ENCODE results near the gene ITPKB.
"Not testable (repeated sequence)": the region's sequence is repeated elsewhere in the genome, so short reads cannot be mapped to it uniquely, and the experiment has no call there.

ITPKB gene

GRCh38 chr1:226648421-226648820 is 90.7 kb downstream of the ITPKB start:
- no peak for DNase-seq

DNA sequence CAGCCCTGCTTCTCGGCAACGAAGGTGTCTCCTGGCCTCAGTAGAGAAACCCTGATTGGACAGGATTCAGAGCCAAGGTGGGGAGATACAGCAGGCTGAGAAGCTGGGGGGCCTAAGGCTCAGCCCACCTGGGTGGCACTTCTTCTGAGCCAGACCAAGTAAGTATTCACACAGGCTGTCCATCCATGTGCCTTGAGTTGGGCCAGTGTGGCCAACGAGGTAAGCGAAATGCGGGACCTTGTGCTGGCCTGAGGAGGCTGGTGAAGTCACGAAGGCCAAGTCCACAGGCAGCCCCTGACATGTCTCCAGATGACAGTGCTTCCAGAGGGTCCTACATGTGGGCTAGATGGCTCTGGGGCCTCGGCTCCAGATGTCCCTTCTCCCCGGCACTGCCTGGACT is 91.4 kb downstream of the ITPKB start:
- DNase-seq, result no peak

DNA sequence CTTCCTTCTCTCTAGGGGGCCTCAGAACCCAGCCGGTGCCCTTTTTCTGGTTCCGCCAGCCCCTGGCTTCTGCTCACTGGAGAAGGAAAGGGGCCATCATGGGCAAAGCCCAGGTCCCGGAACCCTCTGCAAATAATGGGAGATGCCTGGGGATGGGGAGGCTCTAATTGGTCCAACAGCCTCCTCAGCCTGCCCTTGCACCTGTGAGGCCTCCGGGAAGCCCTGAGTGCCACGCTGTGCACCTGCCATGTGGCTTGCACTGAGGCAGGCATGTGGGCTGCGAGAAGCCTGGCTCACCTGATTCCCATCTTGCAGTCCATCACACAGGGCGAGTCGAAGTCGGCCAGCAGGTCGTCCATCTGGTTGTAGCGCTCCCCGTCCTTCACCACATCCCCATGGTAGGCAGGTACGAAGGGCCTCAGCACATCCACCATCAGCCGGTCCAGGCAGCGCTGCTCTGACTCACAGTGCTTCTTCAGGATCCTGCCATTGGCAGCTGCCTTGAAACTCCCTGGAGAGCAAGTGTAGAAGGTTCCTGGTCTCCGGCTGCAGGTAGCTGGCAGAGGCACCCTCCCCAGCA is 92.1 kb downstream of the ITPKB start:
- DNase-seq, result no peak

- no peak for DNase-seq
Measured at GRCh38 chr1:226646026-226646869, 92.8 kb downstream of the ITPKB start.

GRCh38 chr1:226645279-226645976 is 93.7 kb downstream of the ITPKB start:
- no peak for DNase-seq

GRCh38 chr1:226644541-226645176 is 94.4 kb downstream of the ITPKB start:
- no peak for DNase-seq

DNA sequence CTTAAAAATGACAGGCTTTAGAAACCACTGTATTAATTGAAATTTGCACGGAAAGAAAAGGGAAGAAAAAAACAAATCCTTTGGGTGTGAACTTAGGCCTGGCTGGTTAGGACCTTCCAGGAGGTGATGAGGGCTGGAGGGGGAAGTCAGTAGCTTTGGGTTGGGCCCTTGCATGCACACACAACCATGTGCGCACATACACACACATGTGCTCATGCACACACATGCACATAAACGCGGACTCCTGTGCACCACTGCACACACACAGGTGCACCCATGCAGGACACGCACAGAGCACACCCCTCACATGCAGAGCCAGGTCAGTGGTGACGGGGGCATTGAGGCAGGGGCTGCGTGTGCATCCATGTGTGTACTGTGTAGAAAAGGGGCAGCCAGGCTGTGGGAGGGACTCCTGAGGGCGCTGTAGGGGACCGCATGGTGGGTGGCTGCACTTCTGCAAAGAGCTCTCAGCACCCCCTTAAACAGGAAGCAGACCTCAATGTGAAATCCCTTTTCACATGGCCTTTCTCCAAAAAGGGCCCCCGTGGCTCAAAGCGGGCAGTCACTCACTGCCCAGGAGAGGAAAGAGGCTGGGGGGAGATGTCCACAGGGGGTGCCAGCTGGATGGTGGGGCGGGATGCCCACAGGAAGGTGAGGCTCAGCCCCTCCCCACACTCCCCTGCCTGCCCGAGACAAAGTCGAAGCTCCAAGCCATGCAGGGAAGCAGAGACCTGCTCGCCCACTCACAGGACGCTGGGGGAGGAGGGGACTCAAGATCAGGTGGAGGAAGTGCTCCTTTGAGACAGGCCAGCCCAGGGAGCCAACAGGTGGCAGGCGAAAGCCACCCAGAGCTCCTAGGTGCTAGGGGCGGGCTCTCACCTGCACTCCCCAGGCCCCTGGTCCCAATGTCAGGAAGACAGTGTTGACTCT is 95.2 kb downstream of the ITPKB start:
- DNase-seq, result no peak

DNA sequence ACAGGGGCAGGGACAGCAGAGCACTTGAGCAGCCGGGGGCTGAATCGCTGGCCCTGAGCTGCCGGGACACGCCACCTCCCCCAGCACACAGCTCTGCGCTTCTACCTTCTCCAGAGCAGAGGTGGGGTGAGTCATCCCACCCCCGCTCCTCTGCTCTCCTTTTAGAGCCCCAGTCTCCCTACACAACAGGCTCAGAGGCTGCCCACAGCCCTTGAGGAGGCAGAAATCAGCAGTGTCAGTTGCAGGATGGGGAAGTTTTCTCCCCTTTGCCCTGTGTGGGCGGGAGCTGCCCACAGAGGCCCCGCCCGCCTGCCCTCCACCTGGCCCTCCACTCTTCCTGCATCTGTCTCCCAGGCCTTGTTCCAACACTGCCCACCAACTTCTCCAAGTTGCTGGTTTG is 95.9 kb downstream of the ITPKB start:
- DNase-seq, result peak in 2 of 4 experiments; percentile 31 to 32

DNA sequence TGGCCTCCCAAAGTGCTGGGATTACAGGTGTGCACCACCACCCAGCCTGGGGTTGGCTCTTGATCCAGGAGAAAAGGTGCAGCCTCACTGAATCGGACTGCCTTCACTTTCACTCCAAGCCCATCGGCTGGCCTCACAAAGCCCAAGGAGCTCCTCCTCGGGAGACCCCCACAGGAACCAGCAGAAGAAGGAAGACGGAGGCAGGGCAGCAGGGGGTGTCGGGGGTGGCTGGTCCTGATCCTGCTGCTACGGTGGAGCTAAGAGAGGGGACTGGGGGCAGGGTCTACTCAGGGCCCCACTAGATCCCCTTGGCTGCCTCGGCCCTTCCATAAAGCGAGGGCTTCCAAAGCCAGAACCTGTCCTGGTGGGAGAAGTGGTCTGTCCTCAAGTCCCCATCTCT is 96.7 kb downstream of the ITPKB start:
- no peak for DNase-seq

DNA sequence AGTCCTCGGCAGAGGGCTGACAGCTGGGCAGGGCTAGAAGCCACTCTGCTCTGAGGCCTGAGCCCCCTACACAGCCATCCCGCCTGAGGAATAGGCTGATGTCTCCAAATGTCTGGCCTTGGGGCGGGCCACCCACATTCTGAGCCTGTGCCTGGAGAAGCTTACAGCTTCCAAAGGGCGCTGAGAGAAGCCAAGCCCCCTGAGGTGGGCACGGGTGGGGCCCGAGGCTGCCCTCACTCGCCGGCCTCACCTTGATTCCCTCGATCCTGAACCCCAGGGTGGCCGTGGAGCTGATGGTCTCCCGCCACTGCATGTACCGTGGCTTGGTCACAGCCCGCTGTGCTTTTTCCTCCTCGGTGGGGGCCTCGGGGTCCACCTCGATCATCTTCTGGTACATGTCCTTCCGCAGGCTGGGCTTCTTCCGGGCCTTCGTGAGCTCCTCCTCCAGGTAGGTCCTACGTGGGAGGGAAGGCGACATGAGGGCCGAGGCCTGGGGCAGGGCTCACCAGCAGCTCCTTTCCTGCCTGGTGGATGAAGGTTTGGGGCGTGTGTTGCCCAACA is 97.3 kb downstream of the ITPKB start:
- DNase-seq, result no peak

DNA sequence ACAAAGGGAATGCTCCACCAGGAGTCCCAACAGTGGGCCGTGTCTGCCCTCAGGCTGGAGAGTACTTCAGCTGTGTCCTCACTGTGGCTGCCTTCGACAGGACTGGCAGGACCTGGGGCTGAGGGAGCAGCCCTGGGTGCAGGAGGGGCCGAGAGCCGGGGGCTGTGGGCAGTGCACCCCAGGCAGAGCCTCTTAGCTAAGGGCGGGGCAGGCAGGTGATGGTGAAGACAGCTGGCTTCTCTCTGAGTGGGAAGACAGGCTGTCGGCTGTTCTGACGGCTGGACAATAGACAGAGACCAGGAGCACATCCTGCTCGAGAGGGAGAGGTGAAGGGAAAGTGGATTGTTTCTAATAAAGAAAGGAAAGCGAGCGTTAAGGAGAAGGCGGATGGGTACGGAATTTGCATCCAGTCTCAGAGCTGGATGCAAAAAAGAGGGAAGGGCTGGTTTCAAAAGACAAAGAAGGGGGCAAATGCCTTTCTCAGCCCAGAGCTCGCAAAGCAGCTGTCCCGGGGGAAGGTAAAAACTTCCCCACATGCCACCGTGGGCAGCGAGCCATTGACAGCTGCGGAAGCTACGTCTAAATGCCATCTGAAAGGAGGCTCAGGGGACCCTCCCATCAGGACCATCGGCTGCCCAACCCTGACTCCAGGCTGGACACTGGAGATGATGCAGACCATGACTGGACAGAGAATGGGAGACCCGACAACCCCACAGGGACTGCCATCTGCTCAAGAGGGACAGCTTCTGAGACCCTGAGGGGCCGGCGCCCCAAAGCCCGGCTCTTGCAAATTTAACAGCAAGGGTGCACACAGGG is 98.6 kb downstream of the ITPKB start:
- DNase-seq, result no peak

DNA sequence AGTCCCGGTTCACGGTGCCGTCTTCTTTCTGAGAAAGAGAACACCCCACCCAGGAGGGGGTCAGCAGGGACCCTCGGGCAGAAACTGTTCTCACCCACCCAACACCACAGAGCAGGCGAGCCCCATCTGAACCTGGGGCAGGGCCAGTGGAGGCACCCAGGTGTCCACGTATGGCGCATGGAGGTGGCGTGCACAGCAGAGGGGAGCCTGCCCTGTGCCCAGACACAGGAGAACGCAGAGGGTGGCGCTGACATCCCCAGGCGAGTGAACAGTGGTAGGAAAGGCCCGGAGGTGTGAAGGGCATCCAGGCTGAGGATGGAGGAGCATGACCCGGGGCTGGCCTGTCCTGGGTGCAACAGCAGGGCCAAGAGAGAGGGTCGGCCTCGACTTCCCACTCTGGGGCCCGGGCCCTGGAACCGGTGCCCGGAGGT is 99.4 kb downstream of the ITPKB start:
- no peak for DNase-seq

DNA sequence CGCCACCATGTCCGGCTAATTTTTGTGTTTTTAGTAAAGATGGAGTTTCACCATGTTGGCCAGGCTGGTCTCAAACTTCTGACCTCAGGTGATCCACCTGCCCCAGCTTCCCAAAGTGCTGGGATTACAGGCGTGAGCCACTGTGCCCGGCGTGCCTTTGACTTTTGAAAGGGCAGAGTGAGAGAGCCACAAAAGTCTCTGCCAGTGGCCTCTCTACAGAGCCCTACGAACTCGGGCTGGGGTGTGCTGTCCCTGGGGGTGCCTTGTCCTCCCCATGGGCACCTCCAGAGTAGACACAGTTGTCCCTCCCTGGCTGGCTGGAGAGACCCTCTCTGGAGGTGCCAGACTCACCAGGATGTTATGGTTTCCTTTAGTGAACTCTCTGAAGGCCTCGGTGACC is 99.9 kb downstream of the ITPKB start:
- DNase-seq, result not testable (repeated sequence)

DNA sequence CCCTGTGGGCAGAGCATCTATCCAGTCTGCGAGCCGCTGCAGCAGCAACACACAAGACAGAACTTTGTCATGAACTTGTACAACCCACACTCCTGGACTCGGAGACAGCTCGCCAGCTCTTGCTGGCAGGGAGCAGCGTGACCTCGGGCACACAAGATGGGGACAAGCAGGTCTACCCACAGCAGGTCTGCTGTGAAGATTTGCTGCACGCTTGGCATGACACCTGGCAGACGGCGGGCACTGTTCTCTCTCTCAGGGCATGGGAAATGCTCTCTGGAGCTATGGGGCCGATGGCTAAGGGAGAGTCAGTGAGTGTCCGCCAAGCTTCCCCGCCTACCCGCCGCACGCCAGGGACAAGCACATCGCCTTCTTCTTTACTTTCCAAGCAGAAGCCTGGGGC is 100.5 kb downstream of the ITPKB start:
- no peak for DNase-seq

DNA sequence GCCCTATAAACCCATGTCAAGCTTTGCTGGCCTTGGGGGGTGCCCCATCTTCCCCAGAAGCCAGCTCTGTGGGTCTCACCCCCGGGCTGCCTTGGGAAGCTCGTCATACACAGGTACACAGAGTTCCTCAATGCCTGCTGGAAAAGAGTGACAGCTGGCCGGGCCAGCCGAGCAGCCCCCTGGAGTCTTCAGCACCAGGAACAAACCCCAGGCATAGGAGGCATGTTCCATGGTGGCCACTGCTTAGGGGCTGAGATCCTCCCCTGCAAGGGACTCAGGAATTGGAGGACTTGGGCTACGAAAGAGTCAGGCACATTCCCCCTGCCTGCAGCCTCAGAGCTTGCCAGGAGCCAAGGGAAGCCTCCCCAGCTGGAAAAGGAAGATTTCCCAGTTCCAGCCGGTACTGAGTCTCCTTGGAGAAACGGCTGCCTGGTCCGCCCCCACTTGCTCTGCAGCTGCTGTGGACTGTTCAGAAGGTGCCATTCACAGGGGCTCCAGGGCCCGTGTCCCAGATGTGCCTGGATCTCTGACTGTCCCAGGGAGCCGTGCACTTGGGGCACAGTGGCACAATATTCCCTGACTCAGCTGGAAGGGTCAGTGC is 101.0 kb downstream of the ITPKB start:
- no peak for DNase-seq

DNA sequence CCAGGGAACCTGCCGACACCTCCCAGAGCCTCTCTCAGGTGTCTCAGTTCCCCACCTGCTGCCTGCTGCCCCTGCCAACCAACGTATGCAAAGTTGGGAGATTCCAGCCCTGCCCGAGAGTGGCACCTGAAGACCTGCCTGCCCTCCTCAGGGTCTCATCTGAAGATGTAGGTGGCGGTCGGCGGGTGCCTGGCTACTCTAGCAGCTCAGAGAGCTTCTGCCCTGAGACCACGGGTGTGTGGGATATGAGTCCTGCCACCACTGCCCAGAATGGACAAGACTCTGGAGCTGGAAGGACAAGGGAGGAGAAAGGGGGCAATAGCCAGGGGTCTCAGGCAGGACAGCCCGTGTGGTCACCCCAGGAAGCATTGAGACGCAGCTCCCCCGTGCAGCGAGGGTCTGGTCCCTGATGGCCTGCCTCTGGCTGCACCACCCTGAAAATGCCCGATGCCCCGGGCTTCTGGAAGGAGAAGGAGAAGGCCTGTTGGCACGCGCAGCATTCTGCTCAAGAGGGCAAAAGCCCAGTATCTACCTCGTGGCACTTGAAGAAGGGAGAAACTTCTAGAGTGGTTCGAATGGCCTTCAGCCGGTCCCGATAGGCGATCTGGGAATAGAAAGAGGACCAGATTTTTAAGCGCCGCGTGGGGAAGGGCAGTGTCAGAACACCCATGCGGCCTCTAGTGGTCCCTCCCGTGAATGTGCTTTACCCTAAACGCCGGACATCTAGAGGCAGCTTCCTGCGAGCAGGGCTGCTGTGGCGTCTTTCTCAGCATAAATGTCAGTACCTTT is 101.7 kb downstream of the ITPKB start:
- no peak for DNase-seq

DNA sequence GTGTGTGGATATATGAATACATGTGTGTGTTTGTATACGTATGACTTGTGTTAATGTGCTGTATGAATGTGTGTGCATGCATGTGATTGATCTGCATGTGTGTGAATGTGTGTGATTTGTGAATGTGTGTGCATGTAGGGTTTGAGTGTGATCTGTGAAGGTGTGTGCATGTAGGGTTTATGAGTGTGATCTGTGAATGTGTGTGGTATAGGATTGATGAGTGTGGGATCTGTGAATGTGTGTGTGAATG is 102.3 kb downstream of the ITPKB start:
- DNase-seq, result no peak

DNA sequence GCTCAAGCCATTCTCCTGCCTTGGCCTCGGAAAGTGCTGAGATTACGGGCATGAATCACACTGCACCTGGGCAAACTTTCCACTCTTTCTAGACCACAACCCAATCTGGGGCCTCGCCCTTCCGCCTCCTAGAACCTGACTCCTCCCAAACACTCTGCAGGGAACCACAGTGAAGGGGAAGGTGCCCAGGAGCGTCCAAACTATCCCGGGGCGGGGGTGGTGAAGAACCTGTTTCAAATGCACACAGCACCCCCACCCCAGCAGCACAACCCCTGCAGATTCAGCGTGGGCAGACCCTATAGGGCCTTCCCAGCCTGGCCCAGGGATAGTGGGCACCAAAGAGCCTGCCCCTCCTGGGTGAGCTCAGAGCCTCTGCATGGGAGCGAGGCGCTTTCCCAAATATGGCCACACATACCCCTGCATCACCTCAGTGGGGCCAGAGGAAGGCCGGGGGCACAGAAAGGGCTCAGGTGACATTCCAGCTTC is 103.6 kb downstream of the ITPKB start:
- DNase-seq, result no peak

- DNase-seq, result no peak
Measured at GRCh38 chr1:226634611-226635246, 104.4 kb downstream of the ITPKB start.
